ENCODE measurements around the gene NEDD8.

The NEDD8 gene

GRCh38 chr14:24240110-24240918 is 8.1 kb upstream of the NEDD8 start:
- TF ChIP-seq CTCF (IDR thresholded peaks at IDR 0.05; ENCODE audit: low read depth, low read length) = no peak
- in situ Hi-C loops (cut with HindIII; ENCODE audit: low sequenced_read_pairs) = no loop called here
- DNase-seq (ENCODE audit: low read depth, low spot score) = no peak
- H3K4me3 ChIP-seq (ENCODE audit: low read depth, low read length) = no peak overlapping the region

GRCh38 chr14:24238527-24239037 is 6.4 kb upstream of the NEDD8 start:
- in situ Hi-C loops (cut with HindIII; ENCODE audit: low sequenced_read_pairs) = no loop called here
- no peak for TF ChIP-seq CTCF (IDR thresholded peaks at IDR 0.05; ENCODE audit: low read depth, low read length)
- no peak for DNase-seq (ENCODE audit: low read depth, low spot score)
- no peak overlapping the region for H3K4me3 ChIP-seq (ENCODE audit: low read depth, low read length)

- DNase-seq (ENCODE audit: low read depth, low spot score) = no peak
- TF ChIP-seq CTCF (IDR thresholded peaks at IDR 0.05; ENCODE audit: low read depth, low read length) = no peak
- in situ Hi-C loops (cut with HindIII; ENCODE audit: low sequenced_read_pairs) = no loop called here
- no peak overlapping the region for H3K4me3 ChIP-seq (ENCODE audit: low read depth, low read length)
Observed at GRCh38 chr14:24238123-24238522, 6.0 kb upstream of the NEDD8 start.

- DNase-seq (ENCODE audit: low read depth, low spot score) = no peak
- no peak for TF ChIP-seq CTCF (IDR thresholded peaks at IDR 0.05; ENCODE audit: low read depth, low read length)
- in situ Hi-C loops (cut with HindIII; ENCODE audit: low sequenced_read_pairs) = no loop called here
Observed at GRCh38 chr14:24237463-24237955, 5.3 kb upstream of the NEDD8 start.

GRCh38 chr14:24236689-24237462 is 4.7 kb upstream of the NEDD8 start:
- H3K4me3 ChIP-seq (ENCODE audit: low read depth, low read length) = no peak overlapping the region
- in situ Hi-C loops (cut with HindIII; ENCODE audit: low sequenced_read_pairs) = no loop called here
- no peak for TF ChIP-seq CTCF (IDR thresholded peaks at IDR 0.05; ENCODE audit: low read depth, low read length)
- DNase-seq (ENCODE audit: low read depth, low spot score) = no peak

More at GRCh38 chr14:24237463-24237955, 5.3 kb upstream of the NEDD8 start:
- H3K4me3 ChIP-seq (ENCODE audit: low read depth, low read length) = no peak overlapping the region

GRCh38 chr14:24235804-24236688 is 3.9 kb upstream of the NEDD8 start:
- in situ Hi-C loops (cut with HindIII; ENCODE audit: low sequenced_read_pairs) = no loop called here
- H3K4me3 ChIP-seq (ENCODE audit: low read depth, low read length) = no peak overlapping the region
- no peak for TF ChIP-seq CTCF (IDR thresholded peaks at IDR 0.05; ENCODE audit: low read depth, low read length)
- DNase-seq (ENCODE audit: low read depth, low spot score) = no peak

Measured in astrocyte of the spinal cord (primary cell).